Upper lobe of right lung (tissue), 1 donor: ENCODE results near the gene FLYWCH2. TPM values are rescaled to one million over a fixed set of nuclear protein-coding genes. Genes with fewer than 3 reads are reported as not detected.

Experiments used
- ATAC-seq: fragments of 200-7000 bp; cut with Tn5 transposase; one replicate; pipeline ENCODE4 v1.9.1; 2020; ENCODE audit warnings: mild to moderate bottlenecking, moderate library complexity
- DNase-seq: peaks from one replicate; pipeline ENCODE4 v3.0.0-alpha.2; 2020
- H3K27ac ChIP-seq: fragments of 200-600 bp; one replicate; pipeline ENCODE4 v1.8.0; 2022
- H3K27me3 ChIP-seq: fragments of 200-600 bp; one replicate; pipeline ENCODE4 v1.8.0; 2022; ENCODE audit warnings: mild to moderate bottlenecking
- H3K36me3 ChIP-seq: fragments of 200-600 bp; one replicate; pipeline ENCODE4 v1.8.0; 2022
- H3K4me1 ChIP-seq: fragments of 200-600 bp; one replicate; pipeline ENCODE4 v1.8.0; 2022
- H3K4me3 ChIP-seq: fragments of 200-600 bp; one replicate; pipeline ENCODE4 v1.8.0; 2022; ENCODE audit warnings: mild to moderate bottlenecking
- H3K9me3 ChIP-seq: fragments of 200-600 bp; one replicate; pipeline ENCODE4 v1.8.0; 2022
- CTCF ChIP-seq: fragments of 200-600 bp; IDR thresholded peaks from one replicate; pipeline ENCODE4 v1.8.0; 2022; ENCODE audit warnings: antibody characterized with exemption
- intact Hi-C: fragments of 100-400 bp; cut with DNase I; formaldehyde crosslinking; loops from one replicate; pipeline ENCODE4 v1.11.0; 2022
- total RNA-seq: library from RNA; stranded (reverse); fragmentation: NEBNext Ultra II Directional; extraction: Animal tissue kit (Norgen Biotek cat#: 25700); gene quantifications from one replicate; pipeline ENCODE4 v1.2.1, GENCODE V29; 2021
- donor health status: DM: no; HTN: yes; CAD: no; lungs with severe emphysema.

FLYWCH2 gene
- total RNA-seq, 1 donor from 2014 or later = 29.0 TPM

GRCh38 chr16:2856686-2857450 lies 26.1 kb upstream of the FLYWCH2 start:
- DNase-seq = no peak
- no peaks in the 10 kb centered on the region for H3K4me1 ChIP-seq
- no peak for TF ChIP-seq CTCF
- no peaks in the 10 kb centered on the region for H3K36me3 ChIP-seq
- ATAC-seq = no peak
- H3K27ac ChIP-seq = peak overlapping the region; percentile 80
- peak overlapping the region; percentile 43 for H3K4me3 ChIP-seq
- H3K9me3 ChIP-seq = no peaks in the 10 kb centered on the region
- H3K27me3 ChIP-seq = peaks cover 34% of the 10 kb centered on the region
- intact Hi-C loops = no loop called here

DNA sequence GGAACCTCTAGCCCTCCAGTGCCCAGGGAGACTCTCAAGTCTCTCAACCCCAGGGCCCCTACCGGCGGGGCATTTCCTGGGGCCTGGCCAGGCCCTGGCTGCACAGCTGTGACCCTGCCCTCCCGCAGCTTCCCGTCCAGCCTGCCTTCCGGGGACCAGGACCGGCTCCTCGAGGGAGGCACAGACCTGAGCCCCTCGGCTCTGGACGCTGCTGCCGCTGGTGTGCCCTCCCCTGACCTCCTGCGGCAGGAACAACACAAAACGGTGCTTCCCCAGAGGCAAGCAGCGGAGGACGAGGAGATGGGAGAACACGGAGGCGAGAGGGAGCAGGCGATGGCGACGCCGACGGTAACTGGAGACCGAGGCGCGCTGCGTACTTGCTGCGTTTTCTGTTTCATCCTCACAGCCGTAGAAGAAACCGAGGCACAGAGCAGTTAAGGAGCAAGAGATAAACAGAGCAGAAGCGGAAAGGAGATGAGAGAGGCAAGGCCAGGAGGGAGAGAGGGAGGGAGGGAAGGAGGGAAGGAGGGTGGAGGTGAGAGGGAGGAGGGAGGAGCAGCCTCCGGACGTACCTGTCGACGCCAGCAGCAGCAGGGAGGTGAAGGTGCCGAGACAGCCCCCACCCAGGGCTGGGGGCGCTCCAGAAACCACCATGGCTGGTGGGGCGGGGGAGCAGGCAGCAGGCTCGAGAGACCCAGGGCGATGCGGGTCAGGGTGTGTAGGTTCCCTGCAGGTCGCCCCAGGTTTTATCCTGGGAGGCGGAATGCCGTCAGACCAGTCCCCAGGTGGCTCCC lies 25.4 kb upstream of the FLYWCH2 start, which contains the start of gene PRSS22:
Gene PRSS22 (minus strand): TSS at position 720 of the 794 bp plus-strand sequence. CDS start 66 bp downstream, at position 654.
- Histone ChIP-seq H3K4me3 (peak within 1 kb of the TSS; percentile 43), H3K4me1 (no peaks in the 10 kb centered on the region), H3K27me3 (peaks cover 31% of the 10 kb centered on the region), H3K36me3 (no peaks in the 10 kb centered on the region), H3K9me3 (no peaks in the 10 kb centered on the region), H3K27ac (peak within 1 kb of the TSS; percentile 80)
- no peak for TF ChIP-seq CTCF
- intact Hi-C loops = no loop called here
- peak; percentile 73 for ATAC-seq
- peak; percentile 87 for DNase-seq

GRCh38 chr16:2858245-2859025 lies 24.6 kb upstream of the FLYWCH2 start:
- H3K27ac ChIP-seq = peak overlapping the region; percentile 80
- H3K4me3 ChIP-seq = peak overlapping the region; percentile 43
- peaks cover 25% of the 10 kb centered on the region for H3K27me3 ChIP-seq
- H3K9me3 ChIP-seq = no peaks in the 10 kb centered on the region
- H3K4me1 ChIP-seq = no peaks in the 10 kb centered on the region
- peak; percentile 93 for ATAC-seq
- TF ChIP-seq CTCF = no peak
- intact Hi-C loops = no loop called here
- no peaks in the 10 kb centered on the region for H3K36me3 ChIP-seq
- peak; percentile 93 for DNase-seq

DNA sequence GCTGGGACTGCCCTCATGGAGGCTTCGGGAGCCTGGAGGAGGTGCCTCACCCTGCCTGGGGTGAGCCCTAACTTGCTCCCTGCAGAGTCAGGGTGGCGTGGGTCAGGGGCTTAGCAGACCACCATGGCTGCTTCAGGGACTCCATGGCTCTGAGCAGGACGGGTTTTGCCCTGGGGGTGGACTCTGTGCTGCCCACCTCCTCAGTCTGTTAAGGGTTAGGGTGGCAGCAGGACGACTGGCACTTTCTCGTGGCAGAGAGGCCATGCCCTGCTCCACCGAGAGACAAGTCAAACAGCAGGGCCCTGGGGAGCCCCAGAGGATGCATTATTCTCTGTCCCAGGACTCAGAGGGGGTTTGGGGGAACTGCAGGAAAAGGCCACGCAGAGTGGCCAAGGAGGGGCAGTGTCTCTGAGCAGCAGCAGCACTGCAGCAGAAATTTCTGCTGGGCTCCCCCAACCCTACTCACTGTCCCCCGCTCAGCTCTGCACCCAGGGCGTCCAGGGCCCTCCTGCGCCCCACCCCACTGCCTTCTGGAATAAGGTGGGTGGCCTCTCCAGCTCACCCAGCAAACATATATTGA lies 23.2 kb upstream of the FLYWCH2 start:
- intact Hi-C loops = no loop called here
- DNase-seq (no peak), ATAC-seq (no peak)
- H3K27me3 ChIP-seq = peaks cover 25% of the 10 kb centered on the region
- no peak overlapping the region for H3K27ac ChIP-seq
- no peak overlapping the region for H3K4me3 ChIP-seq
- no peaks in the 10 kb centered on the region for H3K36me3 ChIP-seq
- H3K9me3 ChIP-seq = no peaks in the 10 kb centered on the region
- no peaks in the 10 kb centered on the region for H3K4me1 ChIP-seq
- no peak for TF ChIP-seq CTCF
